SHP77 (cell line): Measurements from ENCODE around the gene RPP40.

Experiments
- DNase-seq, 2 experiments: peaks; one replicate each; lab custom pipeline; 2025; lab: John Stamatoyannopoulos, UW

Gene RPP40

DNA sequence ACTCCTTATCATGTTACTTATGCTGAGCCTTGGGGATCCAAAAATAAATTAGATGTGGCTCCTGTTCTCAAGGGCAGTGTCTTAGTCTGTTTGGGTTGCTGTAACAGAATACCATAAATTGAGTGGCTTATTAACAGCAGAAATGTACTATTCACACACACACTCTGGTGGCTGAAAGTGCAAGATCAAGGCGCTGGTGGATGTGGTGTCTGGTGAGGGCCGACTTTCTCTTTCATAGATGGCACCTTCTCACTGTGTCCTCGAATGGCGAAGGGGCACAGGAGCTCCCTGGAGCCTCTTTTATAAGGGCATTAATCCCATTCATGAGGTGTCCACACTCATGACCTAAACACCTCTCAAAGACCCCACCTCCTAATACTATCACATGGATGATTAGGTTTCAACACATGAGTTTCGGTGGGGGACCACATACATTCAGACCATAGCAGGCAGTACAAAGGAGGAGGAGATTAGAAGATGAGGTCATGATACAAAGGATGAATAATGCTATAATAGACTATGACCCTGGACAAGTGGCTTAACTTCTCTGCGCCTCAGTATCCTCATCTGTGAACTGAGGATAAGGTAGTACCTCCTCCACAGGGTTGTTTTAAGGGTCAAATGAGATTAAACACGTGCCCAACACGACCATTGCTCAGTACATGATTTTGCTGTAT lies 34.1 kb downstream of the RPP40 start:
- no peak for DNase-seq

DNA sequence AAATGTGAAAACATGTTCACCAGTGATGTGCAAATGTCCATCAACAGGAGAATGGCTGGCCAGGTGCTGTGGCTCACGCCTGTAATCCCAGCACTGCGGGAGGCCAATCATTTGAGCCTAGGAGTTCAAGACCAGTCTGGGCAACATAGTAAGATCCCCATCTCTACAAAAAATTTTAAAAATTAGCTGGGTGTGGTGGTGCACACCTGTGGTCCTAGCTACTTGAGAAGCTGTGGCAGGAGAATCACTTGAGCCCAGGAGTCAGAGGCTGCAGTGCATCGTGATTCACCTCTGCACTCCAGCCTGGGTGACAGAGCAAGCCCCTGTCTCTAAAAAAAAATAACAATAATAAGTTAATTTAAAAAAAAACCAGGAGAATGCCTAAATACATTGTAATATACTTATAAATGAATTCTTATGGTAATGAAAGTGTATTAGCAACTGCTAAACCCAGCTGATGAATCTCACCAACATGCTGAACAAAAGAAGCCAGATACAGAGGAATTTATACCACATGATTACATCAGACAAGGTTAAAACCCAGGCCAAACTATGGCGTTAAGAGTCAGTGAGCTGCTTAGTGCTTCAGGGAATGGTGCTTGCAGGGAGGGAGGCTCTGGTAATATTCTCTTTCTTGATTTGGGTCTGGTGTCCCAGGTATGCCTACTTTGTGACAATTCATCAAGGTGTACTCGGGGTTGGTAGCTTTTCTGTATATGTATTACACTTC lies 36.4 kb downstream of the RPP40 start:
- no peak for DNase-seq

DNA sequence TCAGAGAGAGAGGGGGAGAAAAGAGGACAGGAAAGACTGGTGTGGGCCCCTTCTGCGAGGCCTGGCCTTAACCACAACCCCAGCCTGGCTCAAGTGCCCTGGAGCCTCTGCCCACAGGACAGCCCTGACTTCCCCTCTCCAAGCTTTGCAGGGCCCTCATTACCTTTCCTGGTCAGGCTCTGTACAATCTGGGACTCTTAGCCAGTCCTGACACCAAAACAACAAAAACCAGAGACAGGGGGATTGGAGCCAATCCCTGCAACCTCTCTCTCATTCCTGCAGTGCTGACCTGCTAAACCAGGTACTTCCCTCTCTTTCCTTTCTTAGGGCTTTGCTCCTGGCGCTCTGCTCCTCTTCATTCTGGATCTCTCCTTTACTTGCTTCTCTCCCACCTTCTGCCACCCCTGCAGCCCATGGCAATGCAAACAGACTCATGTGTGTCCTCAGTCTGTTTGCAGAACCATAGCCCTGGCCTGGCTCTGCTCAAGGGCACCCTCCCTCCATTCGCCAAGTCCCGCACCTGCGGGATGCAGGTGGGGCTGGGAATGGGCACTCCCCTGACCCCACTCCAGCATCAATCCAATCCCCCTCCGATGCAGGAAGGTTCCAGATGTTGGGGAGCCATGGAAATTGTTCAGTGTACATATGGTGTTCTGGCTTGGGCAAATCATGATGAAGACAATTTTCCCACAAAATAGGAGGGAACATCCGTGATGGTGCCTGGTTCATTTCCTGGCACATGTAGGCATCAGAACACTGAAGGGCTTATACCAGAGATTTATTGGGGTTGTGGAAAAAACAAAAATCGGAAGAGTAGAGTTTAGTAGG lies 38.1 kb downstream of the RPP40 start:
- DNase-seq = peak in 1 of 2 experiments; percentile 2

DNA sequence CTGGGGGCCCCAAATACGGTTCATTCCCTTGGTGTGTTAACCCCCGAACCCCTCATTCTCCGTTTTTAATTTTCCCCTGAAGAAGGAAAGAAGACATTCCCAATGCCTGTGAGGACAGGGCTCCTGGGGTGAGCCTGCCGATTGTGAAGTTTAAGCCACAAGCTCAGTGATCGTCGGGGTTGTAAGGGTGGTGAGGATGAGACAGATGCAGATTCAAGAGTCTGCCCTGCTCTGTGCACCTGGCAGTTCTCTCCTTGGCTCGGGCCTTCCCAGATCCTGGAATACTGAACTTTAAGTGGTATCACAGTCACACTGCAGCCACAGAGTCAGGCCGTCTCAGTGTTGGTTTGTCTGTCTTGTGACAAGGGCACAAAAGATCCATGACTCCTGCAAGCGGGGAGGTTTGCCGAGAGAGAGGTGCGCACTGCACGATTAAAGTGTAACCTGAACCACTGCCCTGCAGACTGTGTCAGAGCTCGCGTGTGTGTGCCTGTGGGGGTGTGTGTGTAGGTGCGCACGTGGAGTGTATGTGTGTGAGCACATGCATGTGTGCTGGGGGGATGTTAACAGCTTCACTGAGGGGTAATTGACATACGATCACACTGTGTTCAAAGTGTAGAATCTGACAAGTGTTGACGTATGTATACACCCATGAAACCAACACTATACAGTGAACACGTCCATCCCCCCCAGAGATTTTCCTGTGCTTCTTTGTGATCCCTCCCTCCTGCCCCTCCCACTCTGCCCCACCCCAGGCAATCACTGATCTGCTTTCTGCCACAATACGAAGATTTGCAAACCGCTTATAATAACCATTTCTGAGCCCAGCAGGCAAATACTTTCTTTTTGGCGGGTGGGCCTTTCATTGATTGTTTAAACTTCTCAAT lies 38.9 kb downstream of the RPP40 start:
- no peak for DNase-seq

DNA sequence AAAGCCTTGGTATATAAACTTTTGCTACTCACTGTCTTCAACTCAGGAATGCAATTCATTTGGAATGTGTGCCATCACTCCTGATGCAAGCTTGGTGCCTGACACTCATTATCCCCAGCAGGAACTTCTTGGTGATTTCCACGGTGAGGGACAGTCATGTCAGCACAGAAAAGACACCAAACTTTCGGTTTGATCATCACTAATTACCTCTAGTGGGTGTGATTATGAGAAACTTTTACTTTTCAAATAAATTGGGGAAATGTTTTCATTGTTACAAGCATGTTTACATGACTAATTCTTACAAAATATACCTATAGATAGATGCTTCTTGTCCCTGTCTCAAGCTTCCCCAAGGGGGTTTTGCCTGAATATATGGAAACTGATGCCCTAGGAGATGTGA lies 40.9 kb downstream of the RPP40 start:
- no peak for DNase-seq

DNA sequence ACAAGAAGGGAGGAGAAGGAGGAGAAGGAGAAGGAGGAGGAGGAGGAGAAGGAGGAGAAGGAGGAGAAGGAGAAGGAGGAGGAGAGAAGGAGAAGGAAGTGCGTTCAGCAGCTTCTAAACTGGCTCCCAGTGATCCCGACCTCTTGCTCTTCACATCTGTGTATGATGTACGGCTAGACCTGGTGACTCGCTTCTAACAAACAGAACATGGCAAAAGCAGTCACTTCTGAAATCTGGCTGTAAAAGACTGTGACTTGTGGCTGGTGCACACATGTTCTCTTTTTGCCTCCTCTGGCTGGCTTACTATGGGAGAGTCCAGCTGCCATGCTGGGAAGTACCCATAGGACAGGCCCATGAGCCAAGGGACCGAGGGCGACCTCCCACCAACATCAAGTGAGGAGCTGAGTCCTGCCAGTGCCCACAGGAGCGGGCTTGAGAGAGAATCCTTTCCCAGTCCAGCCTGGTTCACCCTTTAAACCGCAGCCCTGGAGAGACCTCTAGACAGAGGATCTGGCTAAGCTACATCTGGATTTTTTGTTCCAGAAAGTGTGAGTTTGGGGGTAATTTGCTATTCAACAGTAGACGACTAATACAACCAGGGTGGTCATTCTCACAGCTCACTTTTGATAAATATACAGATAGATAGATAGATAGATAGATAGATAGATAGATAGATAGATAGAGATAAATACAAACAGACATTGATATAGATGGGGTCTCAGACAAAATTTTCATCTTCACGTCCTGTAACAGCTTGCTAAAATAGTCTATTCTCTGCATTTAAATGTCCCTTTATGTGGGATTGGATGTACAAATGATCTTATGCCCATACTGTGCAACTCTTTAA lies 42.3 kb downstream of the RPP40 start:
- DNase-seq = no peak

DNA sequence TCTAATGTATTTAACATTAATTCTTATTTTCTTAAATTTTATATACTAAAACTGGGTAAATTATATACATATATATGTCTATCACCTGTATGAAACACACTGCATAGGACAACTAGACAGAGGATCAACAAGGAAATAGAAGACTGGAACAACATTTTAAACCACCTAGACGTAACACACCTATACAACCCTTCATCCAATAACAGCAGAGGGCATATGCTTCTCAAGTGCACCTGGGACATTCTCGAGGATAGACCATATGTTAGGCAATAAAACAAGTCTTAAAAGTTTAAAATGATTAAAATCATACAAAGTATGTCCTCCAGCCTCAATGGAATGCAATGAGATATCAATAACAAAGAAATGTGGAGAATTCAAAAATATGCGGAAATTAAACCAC lies 45.2 kb downstream of the RPP40 start:
- no peak for DNase-seq

DNA sequence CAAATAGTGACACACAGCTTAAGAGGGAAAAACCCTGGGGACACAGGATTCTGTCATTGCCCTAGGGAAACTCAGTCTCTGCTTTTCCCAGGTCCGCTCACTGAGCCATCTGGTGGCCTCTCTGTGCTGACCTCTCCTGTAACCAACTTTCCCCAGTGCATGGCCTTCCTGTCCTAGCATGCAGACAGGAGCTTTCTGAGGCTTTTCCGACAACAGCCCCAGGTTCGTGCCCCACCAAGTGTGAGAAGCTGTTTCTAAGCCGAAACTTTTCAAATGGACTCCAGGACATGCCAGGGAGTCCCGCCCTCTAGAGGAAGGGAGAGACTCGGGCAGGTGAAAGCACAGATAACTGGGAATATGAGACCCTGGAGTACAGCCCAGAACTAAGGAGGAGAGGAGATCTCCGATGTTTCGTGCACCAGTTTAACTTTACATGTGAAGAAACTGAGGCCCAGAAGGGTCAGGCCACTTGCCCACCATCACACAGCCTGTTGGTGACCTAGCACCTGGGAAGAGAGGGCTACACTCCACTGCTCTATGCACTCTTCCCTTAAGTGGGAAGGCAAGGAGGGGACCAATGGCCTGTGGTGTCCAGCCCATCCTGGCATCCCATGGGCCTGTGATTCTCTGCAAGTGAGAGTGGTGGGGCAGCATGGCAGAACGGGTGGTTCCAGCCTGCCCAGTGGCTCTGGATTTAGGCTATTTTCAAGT lies 46.2 kb downstream of the RPP40 start:
- DNase-seq = no peak

DNA sequence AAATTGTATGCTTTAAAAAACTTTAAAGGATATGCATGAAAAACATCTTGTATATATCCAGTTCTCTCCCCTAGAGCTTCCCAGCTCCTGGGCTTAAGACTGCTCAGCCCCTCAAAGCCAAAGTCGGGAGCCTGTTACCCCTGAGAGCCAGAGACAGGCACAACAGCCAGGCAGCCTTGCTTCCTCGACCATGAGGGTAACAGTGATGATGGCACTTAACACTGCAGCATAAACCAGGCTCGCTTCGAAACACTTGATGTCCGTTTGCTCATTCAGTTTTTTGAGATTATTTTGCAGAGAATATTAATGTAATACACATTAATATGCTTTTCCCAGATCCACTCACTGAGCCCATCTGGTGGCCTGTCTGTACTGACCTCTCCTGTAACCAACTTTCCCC lies 47.2 kb downstream of the RPP40 start:
- DNase-seq = no peak

DNA sequence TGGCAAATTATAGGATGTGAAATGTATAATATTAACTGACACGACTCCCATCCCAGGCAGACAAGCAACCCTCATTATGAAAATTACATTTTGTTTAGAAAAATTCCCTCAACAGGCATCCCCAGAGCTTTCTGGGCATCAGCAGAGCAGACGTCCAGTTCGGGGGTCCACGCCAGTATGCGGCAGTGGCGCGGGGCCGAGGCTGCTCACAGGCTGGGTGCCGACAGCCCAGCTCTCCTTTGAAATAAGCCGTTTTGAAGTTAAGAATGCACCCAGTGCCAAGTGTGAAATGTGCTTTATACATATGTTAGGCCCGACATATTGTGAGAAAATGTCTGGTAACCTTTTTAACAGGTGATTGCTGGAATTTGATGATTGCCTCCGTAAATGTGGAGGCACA lies 50.4 kb downstream of the RPP40 start:
- DNase-seq = no peak

DNA sequence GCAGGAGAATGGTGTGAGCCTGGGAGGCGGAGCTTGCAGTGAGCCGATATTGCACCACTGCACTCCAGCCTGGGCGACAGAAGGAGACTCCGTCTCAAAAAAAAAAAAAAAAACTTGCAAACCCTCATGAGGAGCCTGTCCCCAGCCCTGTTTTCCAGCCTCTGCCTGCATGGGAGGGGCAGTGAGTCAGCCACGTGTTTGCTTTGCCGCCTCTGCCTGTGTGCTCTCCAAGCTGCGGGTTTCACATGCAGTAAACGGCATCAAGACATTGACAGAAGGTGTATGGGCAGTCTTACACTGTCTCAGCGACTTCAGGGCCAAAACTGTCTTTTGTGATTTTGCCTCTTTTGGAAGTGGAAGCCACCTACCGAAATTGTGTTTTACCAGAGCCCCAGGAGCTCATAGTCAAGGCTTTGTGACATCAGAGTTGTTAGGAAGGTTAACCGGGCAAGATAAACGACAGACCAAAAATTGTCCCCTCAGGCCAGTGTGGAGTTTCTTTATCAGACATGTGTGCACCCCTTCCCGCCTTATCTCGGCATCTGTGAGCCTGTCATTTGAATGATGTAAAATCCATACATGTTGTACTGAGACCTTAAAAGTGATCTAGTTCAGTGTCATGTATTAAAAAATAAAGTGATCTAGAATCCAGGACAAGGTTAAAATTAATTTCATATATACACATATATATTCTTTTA lies 52.9 kb downstream of the RPP40 start:
- DNase-seq = no peak

DNA sequence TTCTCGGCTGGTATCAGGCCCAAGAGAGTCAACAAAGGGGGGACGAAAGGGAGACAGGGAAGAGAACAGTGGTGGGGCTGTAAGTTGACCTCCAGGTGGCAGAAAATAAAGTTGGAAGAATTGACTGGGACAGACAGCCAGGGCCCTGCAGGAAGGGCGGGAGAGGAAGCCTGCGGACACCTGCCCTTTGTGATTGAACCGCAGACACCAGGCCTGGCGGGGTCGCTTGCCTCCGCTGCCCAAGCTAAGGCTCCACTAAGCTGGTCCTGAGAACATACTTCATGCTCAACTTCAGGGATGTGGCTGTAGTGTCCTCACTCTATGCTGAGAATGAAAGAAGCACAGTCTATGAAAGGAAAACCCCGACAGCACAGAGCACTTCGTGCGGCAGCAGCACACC lies 53.8 kb downstream of the RPP40 start:
- DNase-seq = no peak

DNA sequence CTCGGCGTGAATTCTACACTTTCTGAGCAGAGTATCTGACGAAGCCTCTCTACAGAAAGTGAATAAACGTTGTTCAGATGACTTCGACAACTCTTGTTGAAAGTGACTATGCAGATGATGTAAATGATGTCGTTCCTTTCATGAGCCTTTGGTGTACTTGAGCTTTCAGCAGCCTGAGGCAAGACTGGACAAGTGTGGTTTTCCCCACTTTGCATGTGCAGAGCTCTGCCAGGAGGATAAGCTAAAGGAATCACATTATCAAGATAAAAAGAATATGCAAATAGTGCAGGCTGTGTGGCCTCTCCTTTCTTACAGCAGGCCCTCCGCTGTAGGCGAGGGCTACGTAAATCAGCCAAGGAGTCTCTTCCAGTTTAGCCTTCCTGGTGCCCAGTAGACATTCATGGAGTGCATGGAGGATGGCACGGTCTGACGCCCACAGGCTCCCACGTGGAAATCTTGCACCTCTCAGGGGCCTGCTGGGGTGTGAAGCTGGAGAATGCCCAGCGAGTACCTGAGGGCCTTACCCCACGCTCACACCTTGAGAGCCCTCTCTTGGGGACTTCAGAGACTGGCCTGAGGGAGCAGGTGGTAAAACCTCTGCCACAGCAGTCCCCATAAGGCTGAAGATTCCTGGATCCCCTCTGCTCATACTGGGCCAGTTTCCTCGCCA lies 54.9 kb downstream of the RPP40 start:
- no peak for DNase-seq

DNA sequence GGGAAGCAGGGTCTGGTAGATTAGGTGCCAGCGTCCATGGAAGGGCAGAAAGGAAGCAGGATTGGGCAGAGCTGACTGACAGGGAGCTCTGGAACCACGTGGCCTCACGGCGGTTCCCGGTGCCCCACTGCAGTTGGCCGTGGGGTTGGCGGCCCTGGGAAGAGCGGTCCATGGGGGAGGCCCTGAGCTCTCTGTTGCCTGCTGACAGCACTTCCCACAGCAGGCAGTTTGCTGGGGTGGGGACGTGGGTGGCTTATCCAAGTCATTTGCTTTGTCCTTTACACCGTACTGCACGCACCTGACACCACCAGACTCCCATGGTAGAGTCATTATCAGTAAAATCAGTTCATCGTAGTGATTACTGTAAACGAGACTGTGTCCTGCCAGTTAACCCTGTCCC lies 56.1 kb downstream of the RPP40 start:
- no peak for DNase-seq

DNA sequence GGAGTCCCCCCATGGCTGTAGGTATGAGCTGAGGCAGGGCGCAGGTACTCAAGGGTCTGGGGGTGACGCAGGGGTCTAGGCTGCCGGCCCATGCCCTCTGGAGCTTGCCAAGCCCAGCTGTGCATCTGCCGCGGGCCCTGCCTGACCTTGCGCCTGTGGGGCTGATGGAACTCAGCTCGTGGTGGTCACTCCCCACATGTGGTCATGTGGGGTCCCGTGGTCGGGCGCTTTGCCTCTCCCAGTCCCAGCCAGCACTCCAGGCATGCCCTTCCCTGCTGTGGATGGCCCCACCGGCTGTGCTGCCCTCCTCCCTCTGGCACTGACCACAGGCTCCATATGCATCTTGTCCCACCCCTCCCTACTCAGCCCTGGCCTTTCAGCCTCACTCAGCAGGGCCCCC lies 57.3 kb downstream of the RPP40 start:
- DNase-seq = no peak
